HG03521 (cell line): ENCODE results near the gene SETD2.

Source experiments
- ATAC-seq: cut with Tn5 transposase; IDR thresholded peaks from one replicate; pipeline ENCODE4 v1.9.1; 2021; ENCODE audit warnings: mild to moderate bottlenecking, moderate library complexity; ENCODE audit not compliant: unreplicated experiment

The SETD2 gene

DNA sequence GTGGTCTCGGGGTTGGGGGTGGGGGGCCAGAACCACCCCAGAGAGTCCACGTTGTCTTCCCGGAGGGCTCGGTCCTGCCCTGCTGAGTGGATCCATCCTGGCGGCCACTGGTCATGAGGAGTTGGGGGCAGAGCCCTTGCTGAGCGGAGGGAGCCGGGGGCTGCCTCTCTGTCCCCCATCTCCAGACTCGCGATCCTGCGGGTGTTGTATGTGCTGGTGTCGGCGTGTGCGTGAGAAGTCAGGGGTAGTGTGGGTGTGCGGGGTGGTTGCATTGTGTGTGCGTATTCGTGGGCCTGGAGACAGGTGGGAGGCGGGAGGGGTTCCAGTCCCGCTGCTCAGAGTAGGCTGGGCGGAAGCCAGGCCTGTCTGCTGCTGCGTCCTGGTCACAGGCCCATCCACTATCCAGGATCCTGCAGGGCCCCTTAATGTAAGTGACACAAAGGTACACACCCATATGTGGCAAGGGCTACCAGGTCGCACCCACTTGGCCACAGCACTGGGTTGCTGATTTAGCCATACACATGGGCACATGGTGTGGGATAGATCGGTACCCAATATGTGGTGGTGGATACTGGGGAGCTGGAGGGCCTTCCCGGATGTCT is 153.7 kb downstream of the SETD2 start:
- ATAC-seq: no peak

DNA sequence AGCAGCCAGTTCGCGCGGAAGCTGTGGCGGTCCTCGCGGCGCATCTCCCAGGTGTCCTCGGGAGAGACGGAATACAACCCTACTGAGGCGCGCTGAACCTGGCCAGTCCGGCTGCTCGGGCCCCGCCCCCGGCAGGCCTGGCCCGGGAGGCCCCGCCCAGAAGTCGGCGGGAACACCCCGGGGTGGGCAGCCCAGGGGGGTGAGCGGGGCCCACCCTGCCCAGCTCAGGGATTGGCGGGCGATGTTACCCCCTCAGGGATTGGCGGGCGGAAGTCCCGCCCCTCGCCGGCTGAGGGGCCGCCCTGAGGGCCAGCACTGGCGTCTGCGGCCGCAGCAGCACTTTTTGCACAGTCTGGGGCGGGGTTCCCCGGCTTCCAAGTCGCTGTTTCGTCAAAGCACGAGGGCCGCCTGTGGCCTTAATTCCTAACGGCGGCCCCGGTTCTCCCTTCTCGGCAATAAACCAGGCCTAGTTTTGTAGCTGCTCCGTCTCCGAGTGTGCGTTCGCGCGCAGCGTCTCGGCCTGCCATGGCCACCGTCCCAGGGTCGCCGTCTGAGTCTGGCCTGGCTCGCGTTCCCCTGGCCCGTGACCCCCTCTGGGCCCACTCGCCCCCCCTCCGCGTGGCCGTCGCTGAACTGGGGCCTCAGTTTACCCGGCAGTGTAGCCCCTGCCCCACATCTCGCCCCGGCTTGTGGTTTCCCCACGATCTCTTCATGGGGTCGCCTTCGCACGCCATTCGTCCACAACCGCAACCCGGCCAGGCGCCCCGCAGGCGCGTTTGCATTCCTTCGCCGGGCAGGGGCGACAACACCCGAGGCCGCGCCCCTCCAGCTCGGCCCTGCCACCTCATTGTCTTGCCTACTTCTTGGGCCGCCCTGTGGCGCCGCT is 154.4 kb downstream of the SETD2 start:
- peak; percentile 85 for ATAC-seq

DNA sequence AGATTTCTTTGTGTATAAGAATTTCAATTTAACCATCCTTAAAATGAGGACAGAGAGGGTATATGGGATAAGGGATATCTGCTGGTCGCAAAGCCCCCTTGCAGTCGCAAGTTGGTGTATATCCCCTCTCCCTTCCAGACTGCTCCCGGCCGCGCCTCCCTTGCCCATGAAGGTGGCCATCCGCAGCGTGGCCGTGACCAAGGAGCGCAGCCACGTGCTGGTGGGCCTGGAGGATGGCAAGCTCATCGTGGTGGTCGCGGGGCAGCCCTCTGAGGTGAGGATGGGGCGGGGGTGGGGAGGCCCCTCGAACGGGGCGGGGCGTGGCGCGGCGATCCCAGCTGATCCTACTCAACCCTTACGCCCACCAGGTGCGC is 155.1 kb downstream of the SETD2 start:
- no peak for ATAC-seq

DNA sequence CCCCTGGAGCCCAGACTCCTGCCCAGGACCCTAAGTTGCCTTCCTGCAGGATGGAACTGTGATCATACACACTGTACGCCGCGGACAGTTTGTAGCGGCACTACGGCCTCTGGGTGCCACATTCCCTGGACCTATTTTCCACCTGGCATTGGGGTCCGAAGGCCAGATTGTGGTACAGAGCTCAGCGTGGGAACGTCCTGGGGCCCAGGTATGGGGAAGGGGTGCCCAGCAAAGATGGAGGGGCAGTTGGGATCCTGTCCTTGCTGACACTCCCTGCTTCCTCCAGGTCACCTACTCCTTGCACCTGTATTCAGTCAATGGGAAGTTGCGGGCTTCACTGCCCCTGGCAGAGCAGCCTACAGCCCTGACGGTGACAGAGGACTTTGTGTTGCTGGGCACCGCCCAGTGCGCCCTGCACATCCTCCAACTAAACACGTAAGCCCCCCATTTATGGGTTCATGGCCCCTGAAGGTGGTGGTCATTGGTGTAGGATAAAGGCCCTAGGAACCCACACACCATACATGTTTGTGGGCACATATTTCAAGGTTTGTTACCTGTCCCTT is 155.6 kb downstream of the SETD2 start:
- ATAC-seq: no peak

DNA sequence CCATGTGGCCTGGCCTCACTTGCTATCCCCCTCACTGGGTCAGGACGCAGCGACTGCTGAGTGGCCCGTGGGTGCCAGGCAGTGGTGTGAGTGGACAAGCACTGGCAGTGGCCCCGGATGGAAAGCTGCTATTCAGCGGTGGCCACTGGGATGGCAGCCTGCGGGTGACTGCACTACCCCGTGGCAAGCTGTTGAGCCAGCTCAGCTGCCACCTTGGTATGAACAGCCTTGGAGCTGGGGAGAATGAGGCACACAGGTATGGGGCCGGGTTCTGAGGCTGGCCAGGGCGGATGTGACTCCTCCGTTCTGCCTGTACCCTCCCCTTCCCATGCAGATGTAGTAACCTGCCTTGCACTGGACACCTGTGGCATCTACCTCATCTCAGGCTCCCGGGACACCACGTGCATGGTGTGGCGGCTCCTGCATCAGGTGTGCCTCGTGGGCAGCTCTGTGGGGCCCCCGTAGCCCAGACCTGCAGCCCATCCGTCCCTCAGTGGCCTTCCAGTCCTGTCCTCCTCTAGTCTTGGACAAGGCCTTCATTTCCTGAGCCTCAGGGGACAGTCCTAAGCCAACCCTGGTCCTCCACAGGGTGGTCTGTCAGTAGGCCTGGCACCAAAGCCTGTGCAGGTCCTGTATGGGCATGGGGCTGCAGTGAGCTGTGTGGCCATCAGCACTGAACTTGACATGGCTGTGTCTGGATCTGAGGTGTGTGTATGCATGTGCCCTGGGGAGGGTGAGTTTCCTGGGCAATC is 156.3 kb downstream of the SETD2 start:
- ATAC-seq: no peak

DNA sequence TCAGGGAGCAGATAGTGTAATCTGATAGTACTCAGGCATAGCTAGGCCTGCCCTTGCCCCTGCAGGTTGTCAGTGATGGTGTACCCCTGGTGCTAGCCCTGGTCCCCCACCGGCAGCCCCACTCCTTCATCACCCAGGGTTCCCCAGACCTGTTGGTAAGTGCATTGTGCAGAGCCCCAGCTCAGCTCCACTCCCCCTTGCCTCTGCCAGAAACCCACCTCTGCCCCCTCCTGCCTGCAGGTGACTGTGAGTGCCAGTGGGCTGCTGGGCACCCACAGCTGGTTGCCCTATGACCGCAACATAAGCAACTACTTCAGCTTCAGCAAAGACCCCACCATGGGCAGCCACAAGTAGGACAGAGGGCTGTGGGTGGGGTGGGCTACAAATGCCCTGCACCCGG is 156.9 kb downstream of the SETD2 start:
- ATAC-seq: no peak

DNA sequence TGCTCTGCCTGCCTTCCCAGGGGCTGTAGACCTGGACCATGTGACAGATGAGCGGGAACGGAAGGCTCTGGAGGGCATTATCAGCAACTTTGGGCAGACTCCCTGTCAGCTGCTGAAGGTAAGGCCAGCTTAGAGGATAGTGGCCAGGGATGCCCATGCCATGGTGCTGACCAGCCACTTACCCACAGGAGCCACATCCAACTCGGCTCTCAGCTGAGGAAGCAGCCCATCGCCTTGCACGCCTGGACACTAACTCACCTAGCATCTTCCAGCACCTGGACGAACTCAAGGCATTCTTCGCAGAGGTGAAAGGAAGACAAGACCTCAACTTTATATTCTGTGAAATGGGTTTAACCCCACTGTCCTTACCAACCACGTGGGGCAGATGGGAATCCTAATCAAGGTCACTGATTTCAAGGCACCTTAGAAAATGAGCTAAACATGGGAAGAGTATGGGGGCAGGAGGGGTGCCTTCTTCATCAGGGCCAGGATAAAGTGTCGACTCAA is 157.7 kb downstream of the SETD2 start:
- no peak for ATAC-seq

DNA sequence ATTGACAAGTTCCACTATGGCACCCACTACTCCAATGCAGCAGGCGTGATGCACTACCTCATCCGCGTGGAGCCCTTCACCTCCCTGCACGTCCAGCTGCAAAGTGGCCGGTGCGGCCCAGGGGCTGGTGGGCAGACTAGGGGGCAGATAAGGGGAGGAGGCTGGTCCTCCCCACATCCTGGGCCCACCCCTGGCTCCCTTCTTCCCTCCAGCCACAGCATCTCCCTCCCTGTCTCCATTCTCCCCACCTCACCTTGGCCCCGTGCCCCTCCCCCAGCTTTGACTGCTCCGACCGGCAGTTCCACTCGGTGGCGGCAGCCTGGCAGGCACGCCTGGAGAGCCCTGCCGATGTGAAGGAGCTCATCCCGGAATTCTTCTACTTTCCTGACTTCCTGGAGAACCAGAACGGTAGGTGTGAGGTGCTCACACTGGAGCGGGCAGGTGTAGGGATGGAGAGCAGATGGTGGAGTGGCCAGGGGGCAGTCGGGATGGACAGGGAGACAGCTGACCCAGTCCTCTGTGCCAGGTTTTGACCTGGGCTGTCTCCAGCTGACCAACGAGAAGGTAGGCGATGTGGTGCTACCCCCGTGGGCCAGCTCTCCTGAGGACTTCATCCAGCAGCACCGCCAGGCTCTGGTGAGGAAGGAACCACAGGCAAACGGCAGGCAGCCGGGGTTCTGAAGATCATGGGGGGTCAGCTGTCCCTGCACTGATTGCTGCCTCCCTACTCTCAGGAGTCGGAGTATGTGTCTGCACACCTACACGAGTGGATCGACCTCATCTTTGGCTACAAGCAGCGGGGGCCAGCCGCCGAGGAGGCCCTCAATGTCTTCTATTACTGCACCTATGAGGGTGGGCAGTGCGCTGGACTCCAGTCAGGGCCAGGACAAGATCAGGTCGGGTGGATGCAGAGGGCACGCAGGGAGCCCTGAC is 158.4 kb downstream of the SETD2 start:
- ATAC-seq: no peak

DNA sequence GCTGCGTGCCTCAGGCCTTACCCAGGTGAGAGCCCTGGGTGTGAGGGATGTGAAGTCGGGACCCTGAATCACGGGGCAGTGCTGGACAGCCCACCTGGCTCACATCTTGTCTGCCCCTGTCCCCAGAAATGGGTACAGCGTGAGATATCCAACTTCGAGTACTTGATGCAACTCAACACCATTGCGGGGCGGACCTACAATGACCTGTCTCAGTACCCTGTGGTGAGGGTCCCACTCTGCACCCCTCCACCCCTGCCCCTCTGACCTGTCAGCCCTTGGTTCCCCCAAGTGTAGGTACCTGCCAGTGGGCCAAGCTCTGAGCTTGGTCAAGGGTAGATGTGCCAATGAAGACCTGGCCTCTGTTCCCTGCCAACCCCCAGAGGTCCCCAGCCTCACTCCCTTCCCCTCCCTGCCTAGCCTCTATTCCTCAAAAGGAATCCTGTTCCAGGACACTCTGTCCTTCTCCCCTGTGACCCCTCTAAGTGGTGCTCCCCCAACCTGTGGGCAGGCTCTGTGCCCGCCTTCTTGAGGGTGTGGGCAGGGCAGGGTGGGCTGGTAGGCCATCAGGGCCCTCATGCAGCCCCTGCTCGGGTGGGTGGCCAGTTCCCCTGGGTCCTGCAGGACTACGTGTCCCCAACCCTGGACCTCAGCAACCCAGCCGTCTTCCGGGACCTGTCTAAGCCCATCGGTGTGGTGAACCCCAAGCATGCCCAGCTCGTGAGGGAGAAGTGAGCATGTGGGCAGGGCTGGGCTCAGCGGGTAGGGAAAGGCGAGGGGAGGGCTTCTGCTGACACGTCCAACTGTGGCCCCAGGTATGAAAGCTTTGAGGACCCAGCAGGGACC is 159.3 kb downstream of the SETD2 start:
- ATAC-seq: no peak

DNA sequence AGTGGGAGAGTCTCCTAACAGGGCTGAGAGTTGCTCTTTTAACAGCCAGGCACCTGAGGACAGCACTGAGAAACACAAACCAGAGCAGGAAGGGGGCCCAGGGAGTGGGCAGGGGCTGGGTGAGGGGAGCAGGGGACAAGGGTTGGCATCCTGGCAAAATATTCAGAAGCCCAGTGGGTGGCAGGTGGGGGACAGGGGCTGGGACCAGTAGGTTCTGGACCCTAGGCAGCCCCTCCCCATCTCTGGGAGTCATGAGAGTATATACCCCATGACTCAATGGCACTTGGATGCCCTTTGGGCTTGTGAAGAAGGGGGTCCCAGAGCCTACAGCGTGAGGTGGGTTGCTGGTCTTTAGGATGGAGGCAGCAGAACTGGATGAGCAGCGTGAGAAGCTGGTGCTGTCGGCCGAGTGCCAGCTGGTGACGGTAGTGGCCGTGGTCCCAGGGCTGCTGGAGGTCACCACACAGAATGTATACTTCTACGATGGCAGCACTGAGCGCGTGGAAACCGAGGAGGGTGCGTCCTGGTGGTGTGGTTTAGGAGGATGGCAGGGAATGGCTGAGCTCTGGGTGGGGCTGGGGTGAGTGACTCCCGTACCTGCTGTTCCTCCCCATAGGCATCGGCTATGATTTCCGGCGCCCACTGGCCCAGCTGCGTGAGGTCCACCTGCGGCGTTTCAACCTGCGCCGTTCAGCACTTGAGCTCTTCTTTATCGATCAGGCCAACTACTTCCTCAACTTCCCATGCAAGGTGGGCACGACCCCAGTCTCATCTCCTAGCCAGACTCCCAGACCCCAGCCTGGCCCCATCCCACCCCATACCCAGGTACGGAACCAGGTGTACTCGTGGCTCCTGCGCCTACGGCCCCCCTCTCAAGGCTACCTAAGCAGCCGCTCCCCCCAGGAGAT is 160.2 kb downstream of the SETD2 start:
- no peak for ATAC-seq

DNA sequence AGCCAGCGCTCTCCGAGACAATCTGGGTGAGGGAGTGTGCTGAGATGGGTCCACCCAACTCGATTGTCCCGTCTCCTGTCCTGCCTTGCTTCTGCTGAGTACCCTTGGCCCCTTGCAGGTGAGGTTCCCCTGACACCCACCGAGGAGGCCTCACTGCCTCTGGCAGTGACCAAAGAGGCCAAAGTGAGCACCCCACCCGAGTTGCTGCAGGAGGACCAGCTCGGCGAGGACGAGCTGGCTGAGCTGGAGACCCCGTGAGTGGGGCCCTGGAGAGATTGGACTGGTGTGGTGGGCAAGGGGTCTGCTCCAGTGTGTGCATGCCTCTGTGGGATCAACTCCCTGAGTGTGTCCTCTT is 160.9 kb downstream of the SETD2 start:
- ATAC-seq: no peak

DNA sequence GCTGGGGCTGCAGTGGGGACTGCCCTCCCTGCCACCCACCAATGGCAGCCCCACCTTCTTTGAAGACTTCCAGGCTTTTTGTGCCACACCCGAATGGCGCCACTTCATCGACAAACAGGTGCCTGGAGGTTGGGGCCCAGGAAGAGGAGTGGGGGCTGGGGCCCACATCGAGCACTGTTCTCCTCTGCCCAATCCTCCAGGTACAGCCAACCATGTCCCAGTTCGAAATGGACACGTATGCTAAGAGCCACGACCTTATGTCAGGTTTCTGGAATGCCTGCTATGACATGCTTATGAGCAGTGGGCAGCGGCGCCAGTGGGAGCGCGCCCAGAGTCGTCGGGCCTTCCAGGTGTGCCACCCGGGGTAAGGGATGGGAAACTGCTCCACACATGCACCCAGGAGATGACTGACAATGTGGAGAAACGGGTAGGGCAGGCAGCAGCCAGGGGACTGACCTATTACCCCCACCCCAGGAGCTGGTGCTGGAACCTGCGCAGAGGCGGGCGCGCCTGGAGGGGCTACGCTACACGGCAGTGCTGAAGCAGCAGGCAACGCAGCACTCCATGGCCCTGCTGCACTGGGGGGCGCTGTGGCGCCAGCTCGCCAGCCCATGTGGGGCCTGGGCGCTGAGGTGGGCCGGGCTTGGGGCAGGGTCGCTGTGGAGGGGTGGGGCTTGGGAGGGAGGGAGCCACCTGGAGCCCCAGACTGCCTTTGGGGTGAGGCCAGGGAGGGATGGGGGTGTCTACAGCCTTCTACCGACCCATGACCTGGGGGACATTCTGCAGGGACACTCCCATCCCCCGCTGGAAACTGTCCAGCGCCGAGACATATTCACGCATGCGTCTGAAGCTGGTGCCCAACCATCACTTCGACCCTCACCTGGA is 161.5 kb downstream of the SETD2 start:
- no peak for ATAC-seq

DNA sequence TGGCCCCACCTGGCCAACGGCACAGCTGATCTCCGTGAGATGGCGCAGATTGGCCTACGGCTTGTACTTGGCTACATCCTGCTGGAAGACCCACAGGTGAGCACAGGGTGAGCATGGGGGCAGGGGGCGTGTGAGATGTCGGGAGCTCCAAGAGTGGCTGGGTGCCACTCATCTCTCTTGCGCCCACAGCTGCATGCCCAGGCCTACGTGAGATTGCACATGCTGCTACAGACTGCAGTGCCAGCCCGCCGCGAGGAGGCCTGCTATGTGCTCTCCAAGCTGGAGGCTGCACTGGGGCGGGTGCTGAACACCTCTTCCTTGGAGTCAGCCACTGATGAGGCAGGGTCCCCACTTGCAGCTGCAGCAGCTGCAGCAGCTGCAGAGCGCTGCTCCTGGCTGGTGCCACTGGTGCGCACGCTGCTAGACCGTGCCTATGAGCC is 162.2 kb downstream of the SETD2 start:
- no peak for ATAC-seq

DNA sequence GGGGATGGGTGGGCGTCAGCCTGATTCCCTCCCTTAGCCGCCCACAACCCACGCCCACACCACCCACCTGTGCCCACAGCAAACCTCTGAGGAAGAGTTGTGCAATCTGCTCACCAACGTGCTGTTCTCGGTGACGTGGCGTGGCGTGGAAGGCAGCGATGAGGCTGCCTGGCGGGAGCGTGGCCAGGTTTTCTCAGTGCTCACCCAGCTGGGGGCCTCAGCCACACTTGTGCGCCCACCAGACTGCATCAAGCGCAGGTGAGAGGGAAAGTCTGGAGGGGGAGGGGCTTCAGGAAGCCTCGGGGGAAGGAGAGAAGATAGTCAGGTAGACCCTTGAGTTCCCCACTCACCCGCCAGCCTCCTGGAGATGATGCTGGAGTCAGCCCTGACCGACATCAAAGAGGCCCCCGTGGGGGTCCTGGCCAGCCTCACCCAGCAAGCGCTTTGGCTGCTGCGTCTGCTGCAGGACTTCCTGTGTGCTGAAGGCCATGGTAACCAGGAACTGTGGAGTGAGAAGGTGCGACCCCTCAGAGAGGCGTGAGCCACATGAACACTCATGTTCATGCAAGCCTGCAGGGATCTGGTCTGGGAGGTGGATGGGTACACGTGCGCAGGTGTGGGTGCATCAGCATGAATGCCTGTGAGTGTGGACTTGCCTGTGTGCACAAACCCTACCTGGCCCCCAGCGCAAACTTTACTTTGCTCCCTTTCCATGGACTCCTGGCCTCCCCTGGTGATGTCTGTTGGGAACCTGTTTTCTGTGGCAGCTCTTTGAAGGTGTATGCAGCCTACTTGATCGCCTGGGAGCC is 162.8 kb downstream of the SETD2 start:
- no peak for ATAC-seq

DNA sequence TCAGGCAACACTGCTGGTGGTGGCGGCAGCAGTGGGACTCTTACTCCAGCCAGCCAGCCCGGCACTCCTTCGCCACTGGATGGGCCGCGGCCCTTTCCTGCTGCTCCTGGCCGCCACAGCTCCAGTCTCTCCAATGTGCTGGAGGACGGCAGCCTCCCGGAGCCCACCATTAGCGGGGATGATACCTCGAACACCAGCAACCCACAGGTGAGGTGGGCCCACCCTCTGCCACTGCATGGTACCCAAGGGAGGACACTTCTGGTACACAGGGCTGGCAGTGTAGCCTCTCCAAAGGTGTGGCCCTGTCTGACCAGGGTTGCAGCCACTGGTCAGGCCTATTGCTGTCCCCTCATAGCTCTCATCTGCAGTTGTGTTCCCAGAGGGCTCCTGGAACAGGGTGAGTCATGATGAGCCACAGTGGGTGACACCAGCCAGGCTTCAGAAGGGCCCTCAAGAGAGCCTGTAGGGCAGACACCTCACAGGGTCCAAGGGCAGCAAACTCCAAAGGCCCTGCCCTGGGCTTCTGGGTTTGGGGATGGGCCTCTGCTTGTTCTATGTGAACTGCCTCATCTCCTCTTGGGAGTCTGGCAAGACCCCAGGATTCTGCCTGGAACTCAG is 163.6 kb downstream of the SETD2 start:
- no peak for ATAC-seq
